Measurements from ENCODE around the gene CCDC171.

DNA sequence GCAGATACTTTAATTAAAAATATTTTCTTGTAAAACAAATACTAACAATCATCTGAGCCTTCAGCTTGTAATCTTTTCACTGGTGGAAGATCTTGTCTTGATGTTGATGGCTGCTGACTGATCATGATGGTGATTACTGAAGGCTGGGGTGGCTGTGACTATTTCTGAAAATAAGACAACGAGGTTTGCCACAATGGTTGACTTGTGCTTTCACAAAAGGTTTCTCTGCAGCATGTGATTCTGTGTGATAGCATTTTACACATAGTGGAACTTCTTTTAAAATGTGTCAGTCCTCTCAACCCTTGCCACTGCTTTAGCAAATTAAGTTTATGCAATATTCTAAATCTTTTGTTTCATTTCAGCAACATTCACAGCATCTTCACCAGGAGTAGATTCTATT is 461.0 kb downstream of the CCDC171 start:
- TF ChIP-seq, protein P1, sequence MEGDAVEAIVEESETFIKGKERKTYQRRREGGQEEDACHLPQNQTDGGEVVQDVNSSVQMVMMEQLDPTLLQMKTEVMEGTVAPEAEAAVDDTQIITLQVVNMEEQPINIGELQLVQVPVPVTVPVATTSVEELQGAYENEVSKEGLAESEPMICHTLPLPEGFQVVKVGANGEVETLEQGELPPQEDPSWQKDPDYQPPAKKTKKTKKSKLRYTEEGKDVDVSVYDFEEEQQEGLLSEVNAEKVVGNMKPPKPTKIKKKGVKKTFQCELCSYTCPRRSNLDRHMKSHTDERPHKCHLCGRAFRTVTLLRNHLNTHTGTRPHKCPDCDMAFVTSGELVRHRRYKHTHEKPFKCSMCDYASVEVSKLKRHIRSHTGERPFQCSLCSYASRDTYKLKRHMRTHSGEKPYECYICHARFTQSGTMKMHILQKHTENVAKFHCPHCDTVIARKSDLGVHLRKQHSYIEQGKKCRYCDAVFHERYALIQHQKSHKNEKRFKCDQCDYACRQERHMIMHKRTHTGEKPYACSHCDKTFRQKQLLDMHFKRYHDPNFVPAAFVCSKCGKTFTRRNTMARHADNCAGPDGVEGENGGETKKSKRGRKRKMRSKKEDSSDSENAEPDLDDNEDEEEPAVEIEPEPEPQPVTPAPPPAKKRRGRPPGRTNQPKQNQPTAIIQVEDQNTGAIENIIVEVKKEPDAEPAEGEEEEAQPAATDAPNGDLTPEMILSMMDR (IDR thresholded peaks at IDR 0.05), result no peak
- no peak for TF ChIP-seq POLR2A (IDR thresholded peaks at IDR 0.05)
